Endodermal cell (in vitro differentiated cells): ENCODE data around the gene AUTS2. TPM values are rescaled to one million over a fixed set of nuclear protein-coding genes. Genes with fewer than 3 reads are reported as not detected.

Experiments used
- DNase-seq: peaks from one replicate; pipeline ENCODE4 v3.0.0-alpha.2; 2017
- H3K27ac ChIP-seq: 2 replicates; pipeline ENCODE4 v1.5.1; 2013; ENCODE audit warnings: mild to moderate bottlenecking, low read depth, low read length, moderate library complexity
- H3K27me3 ChIP-seq: 2 replicates; pipeline ENCODE4 v1.6.1; 2013; ENCODE audit warnings: mild to moderate bottlenecking, low read length, moderate library complexity; ENCODE audit not compliant: insufficient read depth, control insufficient read depth, poor library complexity, severe bottlenecking
- H3K36me3 ChIP-seq: 2 replicates; pipeline ENCODE4 v1.7.0; 2013; ENCODE audit warnings: mild to moderate bottlenecking, low read length, moderate library complexity; ENCODE audit not compliant: control insufficient read depth, insufficient read depth
- H3K4me1 ChIP-seq: one replicate; pipeline ENCODE4 v1.7.0; 2013; ENCODE audit warnings: low read length; ENCODE audit not compliant: control insufficient read depth, insufficient read depth
- H3K4me3 ChIP-seq: 2 replicates; pipeline ENCODE4 v1.5.1; 2013; ENCODE audit warnings: mild to moderate bottlenecking, low read length, moderate library complexity
- H3K9ac ChIP-seq: 2 replicates; pipeline ENCODE4 v1.6.1; 2013; ENCODE audit warnings: mild to moderate bottlenecking, low read length, moderate library complexity; ENCODE audit not compliant: poor library complexity, severe bottlenecking; ENCODE audit errors: extremely low read depth
- H3K9me3 ChIP-seq: 2 replicates; pipeline ENCODE4 v1.6.1; 2013; ENCODE audit warnings: mild to moderate bottlenecking, low read length, moderate library complexity; ENCODE audit not compliant: control insufficient read depth
- H3K27ac Mint-ChIP-seq: 2 replicates; pipeline ENCODE4 v1.8.0; 2020; ENCODE audit warnings: mixed read lengths
- H3K27me3 Mint-ChIP-seq: 2 replicates; pipeline ENCODE4 v1.8.0; 2021; ENCODE audit warnings: mild to moderate bottlenecking, mixed read lengths; ENCODE audit not compliant: insufficient read depth
- H3K36me3 Mint-ChIP-seq: 2 replicates; pipeline ENCODE4 v1.8.0; 2020; ENCODE audit warnings: low read depth, mixed read lengths
- H3K4me1 Mint-ChIP-seq: 2 replicates; pipeline ENCODE4 v1.8.0; 2020; ENCODE audit warnings: mixed read lengths
- H3K4me3 Mint-ChIP-seq: 2 replicates; pipeline ENCODE4 v1.8.0; 2020; ENCODE audit warnings: mild to moderate bottlenecking, moderate library complexity, mixed read lengths
- H3K9me3 Mint-ChIP-seq: 2 replicates; pipeline ENCODE4 v1.8.0; 2020; ENCODE audit warnings: mild to moderate bottlenecking, mixed read lengths
- CTCF ChIP-seq: fragments of 200-600 bp; sonication (generic); conservative IDR thresholded peaks from 2 replicates; pipeline ENCODE4 v1.5.0; 2021; ENCODE audit warnings: antibody characterized with exemption, mild to moderate bottlenecking
- WGBS, 2 experiments: methylation state at CpG; one replicate each; pipeline versions ENCODE4 v1.1.5 to v1.1.7; 2013; ENCODE audit warnings: missing lambda C conversion rate in 2 of 2, mixed read lengths in 1 of 2; ENCODE audit not compliant: insufficient coverage in 1 of 2, insufficient read length in 1 of 2; 5-methylcytosine and 5-hydroxymethylcytosine counted together
- total RNA-seq, 2 donors: library from RNA; stranded (reverse); fragmentation: NEBNext Ultra II Directional in 1 of 2; extraction: Animal tissue kit (Norgen Biotek cat#: 25700) in 1 of 2; gene quantifications; 2 replicates in 1 of 2; 3 replicates in 1 of 2; pipeline ENCODE4 v1.2.1, GENCODE V29; 2021

The AUTS2 gene
- total RNA-seq, 2 donors from 2014 or later, result 76.8 to 106 TPM

DNA sequence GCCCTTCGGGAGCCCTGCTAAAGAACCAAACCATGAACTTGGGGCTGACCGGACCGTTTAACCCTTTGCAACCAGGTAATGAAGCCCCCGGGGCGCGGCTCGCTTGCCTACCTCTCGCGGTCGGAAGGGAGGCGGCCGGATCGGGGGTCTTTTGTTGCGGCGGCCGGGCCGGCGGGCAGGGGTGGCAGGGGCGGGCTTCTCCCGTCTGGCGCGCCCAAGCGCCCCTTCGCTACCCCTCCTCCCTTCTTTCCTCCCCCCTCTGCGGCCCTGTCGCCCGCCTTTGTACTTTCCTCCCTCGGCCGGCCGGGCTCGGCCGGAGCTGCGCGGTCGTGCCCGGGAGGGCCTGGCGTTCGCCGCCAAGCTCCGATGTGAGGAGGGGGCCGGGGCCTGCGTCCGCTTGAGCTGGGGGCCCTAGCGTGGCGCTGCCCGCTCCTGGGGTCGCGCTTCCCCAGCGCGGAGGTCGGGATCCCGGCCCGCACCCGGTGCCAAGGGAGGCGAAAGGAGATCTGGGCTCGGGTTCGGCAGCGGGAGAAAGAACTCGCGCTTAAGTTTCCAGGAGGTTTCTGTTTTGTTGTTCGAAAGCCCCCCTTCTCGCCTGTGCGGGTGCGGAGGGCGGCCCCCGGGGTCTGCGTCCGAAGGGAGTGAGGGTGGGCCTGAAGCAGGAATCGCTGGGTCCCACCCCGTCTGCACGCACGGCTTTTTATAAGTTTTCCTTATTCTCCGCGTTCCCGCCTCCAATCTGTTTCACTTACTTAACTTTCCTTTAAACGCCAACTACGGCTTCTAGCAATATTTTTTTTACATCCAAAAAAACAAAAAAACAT lies 1096.9 kb downstream of the AUTS2 start:
- peaks cover 23% of the 10 kb centered on the region for H3K4me1 Mint-ChIP-seq
- no peaks in the 10 kb centered on the region for H3K9me3 Mint-ChIP-seq
- Histone ChIP-seq H3K9ac (peak overlapping the region; percentile 89), H3K4me1 (peaks cover 10% of the 10 kb centered on the region), H3K4me3 (peak overlapping the region; percentile 96), H3K36me3 (peaks cover 15% of the 10 kb centered on the region), H3K27me3 (peaks cover 28% of the 10 kb centered on the region), H3K9me3 (no peaks in the 10 kb centered on the region), H3K27ac (peak overlapping the region; percentile 92)
- peaks cover 73% of the 10 kb centered on the region for H3K27me3 Mint-ChIP-seq
- H3K27ac Mint-ChIP-seq, result peak overlapping the region; percentile 93
- peaks cover 3% of the 10 kb centered on the region for H3K36me3 Mint-ChIP-seq
- WGBS, 2 experiments, result 0% methylated on average over 22 to 77 of the region's 77 CpGs
- peak; percentile 70 for DNase-seq
- no peak for TF ChIP-seq CTCF
- H3K4me3 Mint-ChIP-seq, result peak overlapping the region; percentile 78

GRCh38 chr7:70695795-70696083 lies 1097.5 kb downstream of the AUTS2 start:
- H3K9me3 ChIP-seq, result no peaks in the 10 kb centered on the region
- peak overlapping the region; percentile 92 for H3K27ac ChIP-seq
- peaks cover 13% of the 10 kb centered on the region for H3K4me1 ChIP-seq
- peak overlapping the region; percentile 64 for H3K27ac Mint-ChIP-seq
- H3K4me3 Mint-ChIP-seq, result peak overlapping the region; percentile 78
- peaks cover 68% of the 10 kb centered on the region for H3K27me3 Mint-ChIP-seq
- peaks cover 23% of the 10 kb centered on the region for H3K4me1 Mint-ChIP-seq
- DNase-seq, result no peak
- no peaks in the 10 kb centered on the region for H3K9me3 Mint-ChIP-seq
- no peak for TF ChIP-seq CTCF
- WGBS, 2 experiments, result 0% methylated on average over 5 to 9 of the region's 9 CpGs
- H3K4me3 ChIP-seq, result peak overlapping the region; percentile 96
- H3K27me3 ChIP-seq, result peaks cover 25% of the 10 kb centered on the region
- peaks cover 15% of the 10 kb centered on the region for H3K36me3 ChIP-seq
- peaks cover 3% of the 10 kb centered on the region for H3K36me3 Mint-ChIP-seq
- peak overlapping the region; percentile 89 for H3K9ac ChIP-seq

DNA sequence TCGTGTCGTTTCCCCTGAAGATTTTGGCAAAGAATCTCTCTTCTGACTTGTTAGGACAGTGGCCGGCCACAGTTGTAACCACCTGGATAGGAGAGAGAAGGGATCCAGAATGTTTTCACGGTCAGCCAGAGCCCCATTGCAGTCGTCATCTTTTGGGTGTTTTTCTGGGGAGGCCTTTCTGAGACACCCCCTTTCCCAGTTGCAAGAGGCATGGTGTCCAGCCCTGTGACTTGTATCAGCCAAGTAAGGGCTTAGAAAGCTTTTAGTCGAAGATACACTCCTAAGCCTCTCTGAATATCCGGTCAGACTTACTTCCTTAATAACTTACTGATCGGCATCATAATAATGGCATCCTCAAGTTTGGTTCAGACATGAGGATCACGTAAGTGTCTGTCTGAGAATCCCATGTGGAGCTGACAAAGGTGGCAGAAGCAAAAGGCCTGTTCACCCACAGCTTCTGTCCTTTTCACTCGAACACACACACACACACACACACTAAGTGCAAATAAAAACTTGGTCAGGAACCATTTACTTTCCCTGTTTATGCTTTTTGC lies 1098.0 kb downstream of the AUTS2 start:
- Histone ChIP-seq H3K4me3 (peak overlapping the region; percentile 96), H3K4me1 (peaks cover 16% of the 10 kb centered on the region), H3K27me3 (peaks cover 20% of the 10 kb centered on the region), H3K9ac (peak overlapping the region; percentile 89), H3K36me3 (peaks cover 17% of the 10 kb centered on the region), H3K9me3 (no peaks in the 10 kb centered on the region), H3K27ac (peak overlapping the region; percentile 9)
- peak overlapping the region; percentile 78 for H3K4me3 Mint-ChIP-seq
- no peak for DNase-seq
- peaks cover 23% of the 10 kb centered on the region for H3K4me1 Mint-ChIP-seq
- 11 to 13% methylated on average over 8 to 10 of the region's 10 CpGs for WGBS, 2 experiments
- no peak for TF ChIP-seq CTCF
- H3K27me3 Mint-ChIP-seq, result peaks cover 62% of the 10 kb centered on the region
- H3K9me3 Mint-ChIP-seq, result no peaks in the 10 kb centered on the region
- H3K36me3 Mint-ChIP-seq, result peaks cover 3% of the 10 kb centered on the region
- peak overlapping the region; percentile 64 for H3K27ac Mint-ChIP-seq
